ENCODE data around the gene BRAF. TPM values are rescaled to one million over a fixed set of nuclear protein-coding genes. Genes with fewer than 3 reads are reported as not detected.

Gene BRAF
- total and polyA plus RNA-seq, 8 donors, result 5.2 to 21.7 (median 16.3) TPM

DNA sequence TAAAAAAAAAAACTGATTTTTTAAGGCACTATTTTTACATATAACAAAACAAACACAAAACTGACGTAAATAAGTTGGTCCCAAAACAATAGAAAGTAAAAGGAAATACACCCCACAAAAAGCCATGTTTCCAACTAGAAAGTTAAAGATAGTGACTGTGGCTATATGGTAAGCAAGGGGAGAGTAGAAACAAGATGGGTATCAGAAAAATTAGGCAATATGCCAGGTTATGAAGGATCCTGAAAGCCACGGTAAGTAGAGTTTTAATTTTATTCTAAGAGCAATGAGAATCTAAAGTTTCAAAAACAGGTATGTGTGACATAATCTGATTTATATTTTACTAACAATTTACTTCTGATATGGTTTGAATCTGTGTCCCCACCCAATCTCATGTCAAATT, 61.5 kb downstream of the BRAF start:
- H3K27ac ChIP-seq, result no peak overlapping the region
- DNase-seq, result no peak
- H3K4me1 ChIP-seq, result no peaks in the 10 kb centered on the region
- no peaks in the 10 kb centered on the region for H3K27me3 ChIP-seq
- TF ChIP-seq, protein P1, sequence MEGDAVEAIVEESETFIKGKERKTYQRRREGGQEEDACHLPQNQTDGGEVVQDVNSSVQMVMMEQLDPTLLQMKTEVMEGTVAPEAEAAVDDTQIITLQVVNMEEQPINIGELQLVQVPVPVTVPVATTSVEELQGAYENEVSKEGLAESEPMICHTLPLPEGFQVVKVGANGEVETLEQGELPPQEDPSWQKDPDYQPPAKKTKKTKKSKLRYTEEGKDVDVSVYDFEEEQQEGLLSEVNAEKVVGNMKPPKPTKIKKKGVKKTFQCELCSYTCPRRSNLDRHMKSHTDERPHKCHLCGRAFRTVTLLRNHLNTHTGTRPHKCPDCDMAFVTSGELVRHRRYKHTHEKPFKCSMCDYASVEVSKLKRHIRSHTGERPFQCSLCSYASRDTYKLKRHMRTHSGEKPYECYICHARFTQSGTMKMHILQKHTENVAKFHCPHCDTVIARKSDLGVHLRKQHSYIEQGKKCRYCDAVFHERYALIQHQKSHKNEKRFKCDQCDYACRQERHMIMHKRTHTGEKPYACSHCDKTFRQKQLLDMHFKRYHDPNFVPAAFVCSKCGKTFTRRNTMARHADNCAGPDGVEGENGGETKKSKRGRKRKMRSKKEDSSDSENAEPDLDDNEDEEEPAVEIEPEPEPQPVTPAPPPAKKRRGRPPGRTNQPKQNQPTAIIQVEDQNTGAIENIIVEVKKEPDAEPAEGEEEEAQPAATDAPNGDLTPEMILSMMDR (IDR thresholded peaks at IDR 0.05), result no peak
- no peak for FAIRE-seq
- no peaks in the 10 kb centered on the region for H3K9me3 ChIP-seq
- no peak overlapping the region for H3K4me3 ChIP-seq
- WGBS, 2 donors, result 94 to 98% methylated on average over 2 of the region's 2 CpGs
- H3K36me3 ChIP-seq, result no peaks in the 10 kb centered on the region
- intact Hi-C loops (cut with DNase I), result no loop called here
- no peak for ATAC-seq

DNA sequence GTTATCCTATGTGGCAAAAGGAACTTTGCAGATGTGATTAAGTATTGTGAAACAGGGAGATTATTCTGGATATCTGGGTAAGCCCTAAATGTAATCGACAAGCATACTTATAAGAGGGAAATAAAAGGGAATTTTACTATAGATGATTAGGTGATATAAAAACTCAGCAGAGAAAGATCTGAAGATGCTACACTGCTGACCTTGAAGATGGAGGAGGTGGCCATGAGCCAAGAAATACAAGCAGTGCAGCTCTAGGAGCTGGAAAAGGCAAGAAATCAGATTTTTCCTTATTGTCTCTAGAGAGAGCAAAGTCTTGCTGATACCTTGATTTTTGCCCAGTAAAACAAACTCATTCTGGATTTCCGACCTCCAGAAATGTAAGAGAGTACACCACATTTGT, 67.7 kb downstream of the BRAF start:
- H3K36me3 ChIP-seq, result no peaks in the 10 kb centered on the region
- FAIRE-seq (no peak), DNase-seq (no peak), ATAC-seq (no peak)
- no peaks in the 10 kb centered on the region for H3K27me3 ChIP-seq
- 81 to 84% methylated on average over 2 of the region's 2 CpGs for WGBS, 2 donors
- no peak overlapping the region for H3K27ac ChIP-seq
- H3K4me1 ChIP-seq, result no peaks in the 10 kb centered on the region
- no peak overlapping the region for H3K4me3 ChIP-seq
- intact Hi-C loops (cut with DNase I), result no loop called here
- TF ChIP-seq, protein P1 (IDR thresholded peaks at IDR 0.05), result no peak
- no peaks in the 10 kb centered on the region for H3K9me3 ChIP-seq

DNA sequence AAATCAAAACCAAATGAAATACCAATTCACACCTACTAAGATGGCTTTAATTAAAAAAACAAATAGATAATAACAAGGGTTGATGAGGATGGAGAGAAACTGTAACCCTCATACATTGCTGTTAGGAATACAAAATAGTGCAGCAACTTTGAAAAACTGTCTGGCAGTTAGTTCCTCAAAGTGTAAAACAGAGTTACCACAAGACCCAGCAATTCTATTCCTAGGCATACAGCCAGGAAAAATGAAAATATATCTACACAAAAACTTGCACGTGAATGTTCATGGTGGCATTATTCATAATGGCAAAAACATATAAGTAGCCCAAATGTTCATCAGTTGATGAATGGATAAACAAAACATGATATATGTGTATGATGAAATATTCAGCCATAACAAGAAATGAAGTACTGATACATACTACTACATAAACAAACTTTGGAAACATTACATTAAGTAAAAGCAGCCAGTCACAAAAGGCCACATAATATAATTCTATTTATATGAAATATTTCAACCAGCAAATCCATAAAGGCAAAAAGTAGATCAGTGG, 83.5 kb downstream of the BRAF start:
- TF ChIP-seq, protein P1 (IDR thresholded peaks at IDR 0.05), result no peak
- no peak for FAIRE-seq

DNA sequence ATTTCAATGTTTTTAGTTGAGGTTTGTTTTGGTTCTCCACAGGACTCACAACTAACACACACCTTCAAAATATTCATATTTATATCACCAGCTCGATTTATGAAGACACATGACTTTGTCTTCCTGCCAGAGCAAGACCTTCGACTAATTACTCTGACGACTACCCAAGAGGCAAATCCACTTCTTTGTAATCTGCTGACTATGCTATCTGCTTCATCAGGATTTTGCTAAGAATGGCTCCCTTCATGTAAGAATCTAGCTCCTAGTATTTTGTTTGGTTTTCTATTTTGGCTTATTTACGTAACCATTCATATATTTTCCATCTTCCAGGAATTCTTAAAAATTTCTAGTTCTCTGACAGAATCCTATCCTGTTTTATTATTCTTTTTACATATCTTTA, 93.0 kb downstream of the BRAF start:
- H3K27me3 ChIP-seq, result no peaks in the 10 kb centered on the region
- TF ChIP-seq, protein P1 (IDR thresholded peaks at IDR 0.05), result no peak
- 93 to 96% methylated on average over 4 of the region's 4 CpGs for WGBS, 2 donors
- no peak overlapping the region for H3K4me3 ChIP-seq
- no peak overlapping the region for H3K27ac ChIP-seq
- H3K9me3 ChIP-seq, result no peaks in the 10 kb centered on the region
- no peak for FAIRE-seq
- intact Hi-C loops (cut with DNase I), result no loop called here
- no peaks in the 10 kb centered on the region for H3K4me1 ChIP-seq
- no peak for DNase-seq
- ATAC-seq, result no peak
- peaks cover 0 to 7% (median 0%) of the 10 kb centered on the region in 3 donors for H3K36me3 ChIP-seq

More for the DNA sequence above, 83.5 kb downstream of the BRAF start:
- intact Hi-C loops (cut with DNase I), result no loop called here
- 65 to 67% methylated on average over 1 of the region's 1 CpG for WGBS, 2 donors
- ATAC-seq (no peak), DNase-seq (no peak)
- Histone ChIP-seq H3K27ac (no peak overlapping the region), H3K4me1 (no peaks in the 10 kb centered on the region), H3K27me3 (no peaks in the 10 kb centered on the region), H3K4me3 (no peak overlapping the region), H3K9me3 (no peaks in the 10 kb centered on the region), H3K36me3 (no peaks in the 10 kb centered on the region)

DNA sequence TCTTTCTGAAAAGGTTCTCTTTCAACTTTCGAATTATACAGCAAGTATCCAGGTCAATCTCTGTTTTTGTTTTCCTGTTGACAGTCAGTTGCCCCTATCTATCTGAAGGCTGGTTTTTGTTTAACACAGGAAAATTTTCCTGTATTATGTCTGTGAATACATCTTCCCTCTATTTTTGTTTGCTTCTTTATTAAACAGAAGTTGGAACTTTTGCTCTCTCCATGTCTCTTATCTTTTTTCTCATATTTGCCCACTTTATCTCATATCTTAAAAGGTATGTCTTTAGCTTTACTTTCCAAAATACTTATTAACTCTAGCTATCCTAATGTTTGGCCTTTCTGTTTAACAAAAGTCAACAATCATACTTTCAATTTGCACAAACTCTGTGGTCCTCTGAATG, 95.0 kb downstream of the BRAF start:
- Histone ChIP-seq H3K27me3 (no peaks in the 10 kb centered on the region), H3K4me3 (no peak overlapping the region), H3K9me3 (no peaks in the 10 kb centered on the region), H3K36me3 (peaks cover 0 to 6% (median 0%) of the 10 kb centered on the region in 3 donors), H3K27ac (no peak overlapping the region), H3K4me1 (no peaks in the 10 kb centered on the region)
- ATAC-seq (no peak), FAIRE-seq (no peak), DNase-seq (no peak)
- WGBS, 2 donors, result 64 to 73% methylated on average over 1 of the region's 1 CpG
- TF ChIP-seq, protein P1 (IDR thresholded peaks at IDR 0.05), result no peak
- intact Hi-C loops (cut with DNase I), result no loop called here

Data from pancreas (tissue), 10 donors.